ENCODE measurements around the gene PPM1H.

The PPM1H gene

GRCh38 chr12:62725781-62726180, 209.2 kb downstream of the PPM1H start:
- no peak for DNase-seq

GRCh38 chr12:62724947-62725451, 210.0 kb downstream of the PPM1H start:
- DNase-seq = no peak

GRCh38 chr12:62724285-62724684, 210.7 kb downstream of the PPM1H start:
- DNase-seq = no peak

GRCh38 chr12:62722971-62723680, 211.8 kb downstream of the PPM1H start:
- no peak for DNase-seq

DNA sequence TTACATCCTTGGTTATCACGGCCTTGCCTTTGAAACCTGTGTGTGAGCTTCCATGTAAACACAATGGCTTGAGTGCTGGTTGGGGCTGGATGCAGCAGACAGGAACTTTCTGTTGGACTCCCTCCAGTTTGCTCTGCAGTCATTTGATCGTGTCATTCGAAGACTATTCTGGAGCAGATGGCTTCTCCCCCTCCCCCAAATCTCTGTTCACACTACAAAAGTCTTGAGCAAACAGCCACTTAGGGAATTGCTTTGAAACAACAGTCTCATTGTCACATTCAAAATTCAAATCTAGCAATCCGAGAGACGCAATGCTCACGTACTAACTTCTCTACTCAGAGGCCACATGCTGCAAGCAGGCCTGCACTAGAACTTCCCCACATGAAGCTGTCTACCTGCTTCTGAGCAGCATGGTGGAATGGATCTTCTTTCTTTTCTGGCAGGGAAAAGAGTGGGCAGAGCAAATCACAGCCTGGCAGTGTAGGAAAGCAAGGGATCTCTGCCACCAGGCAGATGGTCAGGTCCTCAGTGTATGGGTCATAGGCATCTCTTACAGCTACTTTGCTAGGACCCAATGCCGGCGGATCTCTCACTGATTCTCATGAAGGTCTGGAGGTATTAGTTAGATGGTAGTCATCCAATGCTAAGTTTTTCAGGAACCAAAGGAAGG, 214.2 kb downstream of the PPM1H start:
- DNase-seq = no peak

- no peak for DNase-seq
Measured at GRCh38 chr12:62720025-62720424, 214.9 kb downstream of the PPM1H start.

- DNase-seq = no peak
Measured at GRCh38 chr12:62718762-62719426, 216.1 kb downstream of the PPM1H start.

DNA sequence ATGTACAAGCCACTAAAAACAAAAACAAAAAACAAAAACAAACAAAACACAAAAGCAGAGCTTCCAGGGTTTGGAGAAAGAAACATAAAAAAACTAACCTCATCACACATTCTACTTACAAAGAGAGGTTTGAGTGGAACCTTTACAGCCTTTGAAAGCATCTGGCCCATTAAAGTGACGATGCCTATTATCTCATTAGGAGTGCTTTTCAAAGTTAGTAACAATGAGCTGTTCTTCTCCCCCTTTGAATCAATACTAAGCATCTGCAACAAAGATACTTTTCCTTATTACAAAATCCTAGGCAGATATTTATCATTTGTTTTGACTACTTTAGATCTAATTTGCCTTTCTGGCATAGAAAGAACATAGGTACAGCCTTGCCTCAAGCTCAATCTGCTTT, 217.3 kb downstream of the PPM1H start:
- no peak for DNase-seq

DNA sequence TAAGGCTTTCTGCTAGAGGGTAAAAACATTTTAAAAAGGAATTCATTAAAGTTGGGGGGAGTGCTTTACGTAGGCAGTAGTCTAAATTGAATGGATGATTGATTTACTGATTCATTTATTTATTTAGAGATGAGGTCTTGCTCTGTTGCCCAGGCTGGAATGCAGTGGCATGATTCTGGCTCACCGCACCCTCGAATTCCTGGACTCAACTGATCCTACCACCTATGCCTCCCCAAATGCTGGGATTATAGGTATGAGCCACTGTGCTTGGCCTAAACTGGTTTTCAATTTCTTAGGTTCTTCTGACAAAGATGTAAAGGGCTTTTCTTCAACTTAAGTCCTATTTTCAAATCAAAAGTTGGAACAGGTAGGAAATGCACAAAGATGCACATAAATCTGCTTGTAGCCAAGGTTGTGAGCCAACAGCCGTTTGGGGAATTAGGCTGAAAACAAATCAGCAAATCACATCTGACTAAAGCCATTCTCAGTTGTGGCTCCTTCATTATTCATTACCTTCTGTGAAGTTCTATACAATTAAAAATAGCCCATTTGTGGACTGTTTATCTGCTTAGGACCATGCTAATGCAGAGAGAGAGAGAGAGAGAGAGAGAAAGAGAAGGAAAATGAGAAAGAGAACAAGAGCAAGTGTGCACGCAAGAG, 218.0 kb downstream of the PPM1H start:
- DNase-seq = no peak

GRCh38 chr12:62716037-62716436, 218.9 kb downstream of the PPM1H start:
- no peak for DNase-seq

- DNase-seq = no peak
Measured at GRCh38 chr12:62714774-62715721, 219.9 kb downstream of the PPM1H start.

GRCh38 chr12:62714181-62714773, 220.7 kb downstream of the PPM1H start:
- no peak for DNase-seq

DNA sequence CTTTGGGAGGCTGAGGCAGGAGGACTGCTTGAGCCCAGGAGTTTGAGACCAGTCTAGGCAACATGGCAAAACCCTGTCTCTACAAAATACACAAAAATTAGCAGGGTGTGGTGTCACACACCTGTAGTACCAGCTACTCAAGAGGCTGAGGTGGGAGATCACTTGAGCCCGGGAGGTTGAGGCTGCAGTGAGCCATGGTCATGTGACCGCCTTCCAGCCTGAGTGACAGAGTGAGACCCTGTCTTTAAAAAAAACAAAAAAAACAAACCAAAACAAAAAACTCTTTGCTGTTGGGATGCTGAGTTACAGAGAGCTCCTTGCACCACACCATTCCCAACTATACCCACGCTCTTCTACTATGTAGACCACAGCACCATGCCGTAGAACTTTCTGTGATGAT, 221.2 kb downstream of the PPM1H start:
- DNase-seq = no peak

GRCh38 chr12:62712681-62713573, 222.0 kb downstream of the PPM1H start:
- DNase-seq = no peak

DNA sequence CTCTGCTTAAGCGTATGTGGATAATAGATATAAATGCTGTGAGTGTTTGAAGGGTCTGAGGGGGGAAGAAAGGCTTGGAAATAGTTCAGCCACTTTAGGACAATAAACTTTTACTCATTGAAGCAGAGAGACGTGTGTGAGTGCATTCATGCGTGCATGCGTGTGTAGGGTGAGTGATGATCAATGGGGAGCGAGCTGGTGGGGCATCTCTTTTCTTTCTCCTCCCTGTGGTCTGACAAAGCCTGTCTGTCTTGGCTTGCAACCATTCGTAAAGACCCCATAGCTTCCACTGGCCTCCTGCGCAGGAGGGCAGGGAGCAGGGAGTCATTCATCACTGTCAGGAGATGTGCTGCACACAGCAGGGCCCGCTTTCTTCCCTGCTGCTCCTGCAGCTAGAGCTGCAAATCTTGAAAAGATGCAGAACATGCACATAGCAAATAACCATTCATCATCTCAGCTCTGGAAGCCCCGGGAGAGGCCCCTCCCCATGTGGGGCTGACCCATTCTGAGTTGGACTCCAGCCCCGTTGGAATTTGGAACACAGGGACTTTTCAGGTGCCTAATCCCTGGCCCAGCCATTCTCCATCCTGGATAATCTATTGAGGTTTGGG, 223.2 kb downstream of the PPM1H start:
- DNase-seq = no peak

DNA sequence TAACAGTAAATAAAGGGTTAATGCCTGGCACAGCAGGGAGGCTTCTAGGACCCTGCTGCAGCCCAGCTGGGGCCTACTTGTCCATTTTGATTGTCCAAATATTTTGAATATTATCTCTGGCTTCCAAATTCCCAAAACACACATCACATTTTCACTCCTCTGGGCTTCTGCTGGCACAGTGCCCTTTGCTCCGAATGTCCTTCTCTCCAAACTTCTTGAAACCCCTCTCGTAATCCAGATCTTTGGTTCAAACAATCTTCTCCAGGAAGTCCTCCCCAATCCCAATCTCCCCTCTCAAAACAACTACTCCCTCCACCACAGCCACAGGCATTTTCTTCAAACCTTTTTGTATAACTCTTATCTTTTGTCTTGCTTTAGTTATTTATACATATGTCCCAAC, 225.6 kb downstream of the PPM1H start:
- no peak for DNase-seq

- no peak for DNase-seq
Measured at GRCh38 chr12:62707939-62708338, 227.0 kb downstream of the PPM1H start.

GRCh38 chr12:62705846-62706245, 229.1 kb downstream of the PPM1H start:
- no peak for DNase-seq

DNA sequence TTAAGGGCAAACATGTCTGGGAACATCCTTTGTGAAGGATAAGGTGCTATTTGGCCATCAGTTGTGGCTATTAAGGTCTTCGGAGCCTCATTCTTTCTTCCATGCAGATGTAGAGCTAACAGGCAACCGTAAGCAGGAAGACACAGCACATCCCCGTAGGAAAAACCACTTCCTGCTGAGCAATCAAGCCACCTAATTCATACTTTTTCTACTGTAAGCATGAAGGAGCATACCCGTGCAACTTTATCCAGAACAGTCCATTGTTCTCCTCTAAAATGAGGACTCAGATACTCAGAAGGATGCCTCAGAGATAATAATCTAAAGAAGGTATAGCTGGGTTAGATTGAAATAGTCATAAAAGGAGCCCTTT, 232.0 kb downstream of the PPM1H start:
- no peak for DNase-seq

DNA sequence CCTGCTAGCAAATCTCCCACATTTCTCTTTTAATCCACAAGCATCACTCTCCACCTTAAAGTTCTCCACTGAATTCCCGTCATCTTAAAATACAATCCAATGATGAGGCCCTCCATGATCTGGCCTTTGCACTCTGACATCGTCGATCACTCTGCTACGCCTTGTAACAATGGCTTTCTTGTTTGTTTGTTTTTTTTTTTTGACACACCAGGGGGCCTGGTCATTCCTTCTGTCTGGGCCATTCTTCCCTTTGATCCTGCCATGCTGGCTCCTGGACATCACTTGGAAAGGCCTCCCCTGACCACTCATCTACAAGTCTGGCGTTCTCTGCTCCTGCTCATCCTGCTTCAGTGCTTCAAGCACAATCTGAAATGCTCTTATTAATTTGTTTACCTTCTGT, 233.5 kb downstream of the PPM1H start:
- DNase-seq = no peak

Data from CD4-positive, alpha-beta T cell treated with Interleukin-12 subunit alpha and Interleukin-12 subunit beta, for 1 hour (primary cell).